Astrocyte of the spinal cord (primary cell): Measurements from ENCODE around the gene UBE2J2.
A peak's percentile ranks its signal among the peaks of the same experiment; 100 is the strongest.

ENCODE experiments used
- DNase-seq: peaks from one replicate; pipeline ENCODE4 v3.0.0; 2011; ENCODE audit warnings: low read depth, low spot score
- H3K4me3 ChIP-seq: 2 replicates; pipeline ENCODE4 v1.5.1; 2011; ENCODE audit warnings: low read depth, mild to moderate bottlenecking, low read length, moderate library complexity
- CTCF ChIP-seq: IDR thresholded peaks from 2 replicates; pipeline ENCODE4 v1.5.1; 2012; ENCODE audit warnings: low read depth, mild to moderate bottlenecking, low read length, inconsistent platforms
- in situ Hi-C: cut with HindIII; loops from 2 replicates; pipeline ENCODE4 v1.10.0; 2017; ENCODE audit warnings: low sequenced_read_pairs

UBE2J2 gene

DNA sequence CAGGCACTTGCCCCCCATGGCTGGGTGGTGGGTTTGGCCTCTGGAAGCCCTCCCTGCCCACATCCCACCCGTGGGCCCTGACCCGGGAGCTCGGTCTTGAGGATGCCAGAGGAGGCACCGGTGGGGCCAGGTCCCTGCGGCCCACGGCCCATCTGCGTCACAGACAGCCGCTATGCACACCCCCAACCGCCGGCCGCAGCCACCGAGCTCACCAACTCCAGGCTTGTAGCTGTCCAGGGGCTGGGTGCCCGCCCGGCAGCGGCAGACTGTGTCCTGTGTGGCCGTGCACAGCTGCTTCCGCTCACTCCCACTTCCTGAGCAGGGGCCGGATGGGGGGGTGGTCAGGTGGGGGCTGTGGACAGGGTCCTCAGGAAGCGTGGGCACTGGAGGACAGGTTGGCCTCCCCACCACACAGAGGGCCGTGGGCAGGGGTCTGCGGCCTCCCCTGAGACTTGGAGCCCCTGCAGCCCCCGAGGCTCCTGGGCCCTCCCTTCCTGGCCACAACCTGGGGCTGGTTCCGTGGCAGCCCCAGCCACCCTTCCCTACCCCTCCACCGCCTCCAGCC, 60.8 kb downstream of the UBE2J2 start:
- DNase-seq = no peak
- TF ChIP-seq CTCF = no peak
- no peak overlapping the region for H3K4me3 ChIP-seq
- in situ Hi-C loops = no loop called here

- no peak for TF ChIP-seq CTCF
- in situ Hi-C loops = no loop called here
- DNase-seq = no peak
- H3K4me3 ChIP-seq = no peak overlapping the region
Observed at GRCh38 chr1:1211541-1212441, 61.9 kb downstream of the UBE2J2 start.

GRCh38 chr1:1210726-1211540, 62.7 kb downstream of the UBE2J2 start:
- H3K4me3 ChIP-seq = no peak overlapping the region
- DNase-seq = no peak
- no peak for TF ChIP-seq CTCF
- in situ Hi-C loops = no loop called here

GRCh38 chr1:1208713-1209433, 64.8 kb downstream of the UBE2J2 start:
- no peak for DNase-seq
- H3K4me3 ChIP-seq = no peak overlapping the region
- no peak for TF ChIP-seq CTCF
- in situ Hi-C loops = no loop called here

DNA sequence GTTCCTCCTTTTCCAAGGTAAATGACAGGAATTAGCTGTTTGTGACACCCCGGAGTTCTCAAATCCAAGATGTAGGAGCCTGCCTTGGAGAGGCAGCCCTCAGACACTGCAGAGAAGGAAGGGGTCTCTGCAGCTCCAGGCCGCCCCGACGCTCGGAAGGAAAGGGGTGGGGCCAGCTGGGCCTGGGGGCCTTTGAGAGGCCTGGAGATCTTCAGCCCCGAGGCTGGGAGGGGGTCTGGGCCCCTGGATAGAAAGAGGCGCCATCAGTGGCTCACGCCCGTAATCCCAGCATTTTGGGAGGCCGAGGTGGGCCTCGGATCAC, 66.1 kb downstream of the UBE2J2 start:
- in situ Hi-C loops = no loop called here
- no peak overlapping the region for H3K4me3 ChIP-seq
- TF ChIP-seq CTCF = no peak
- DNase-seq = no peak

- in situ Hi-C loops = no loop called here
- no peak overlapping the region for H3K4me3 ChIP-seq
- DNase-seq = no peak
- TF ChIP-seq CTCF = peak; percentile 7
Observed at GRCh38 chr1:1206966-1207531, 66.6 kb downstream of the UBE2J2 start.
